GM12878 (cell line): Measurements from ENCODE around the gene CRIM1. TPM values are rescaled to one million over a fixed set of nuclear protein-coding genes. Genes with fewer than 3 reads are reported as not detected.

Experiments used
- ATAC-seq: fragments of 200-7000 bp; cut with Tn5 transposase; 3 replicates; pipeline ENCODE4 v1.9.1; 2020; ENCODE audit warnings: mild to moderate bottlenecking, moderate library complexity
- BruUV-seq: library from RNA; stranded (reverse); fragments of 400-500 nt; replicated peaks from 2 replicates; lab custom pipeline; 2021; lab: Mats Ljungman, UMichigan
- CTCF ChIA-PET: fragments of 300-600 bp; sonication (Branson Sonifier 250); formaldehyde crosslinking; extraction: SDS; loops from one replicate; lab custom pipeline; 2021; ENCODE audit warnings: inconsistent platforms; lab: Yijun Ruan, JAX
- POLR2A ChIA-PET: fragments of 350-600 bp; formaldehyde crosslinking; extraction: SDS; loops from one replicate; lab custom pipeline; 2021; ENCODE audit warnings: inconsistent platforms; lab: Charles Lee
- RAD21 ChIA-PET: fragments of 300-600 bp; sonication (Branson Sonifier 250); formaldehyde crosslinking; loops from one replicate; lab custom pipeline; 2023; ENCODE audit warnings: antibody characterized with exemption; ENCODE audit not compliant: unreplicated experiment; lab: Charles Lee
- SMC1A ChIA-PET: fragments of 300-600 bp; sonication (Branson Sonifier 250); formaldehyde crosslinking; loops from one replicate; lab custom pipeline; 2023; ENCODE audit not compliant: unreplicated experiment, uncharacterized antibody; lab: Charles Lee
- DNase-seq: peaks from one replicate; pipeline ENCODE4 v3.0.0-alpha.2; 2011; ENCODE audit warnings: low read depth, low spot score
- FAIRE-seq: peaks from 3 replicates; lab custom pipeline; 2011; peaks lifted over from hg19 to GRCh38; lab: Jason Lieb, UNC
- H2AFZ ChIP-seq: 2 replicates; pipeline ENCODE4 v1.6.0; 2011; ENCODE audit warnings: low read depth, low read length, control low read depth; ENCODE audit not compliant: control insufficient read depth
- H3K27ac ChIP-seq: 2 replicates; pipeline ENCODE4 v1.5.1; 2011; ENCODE audit warnings: control low read depth; ENCODE audit not compliant: control insufficient read depth, insufficient read depth
- H3K27me3 ChIP-seq, 2 experiments: replicated peaks in 1 of 2; 2 replicates each; pipeline versions ENCODE4 v1.6.0 to v1.6.1; 2011; ENCODE audit warnings: low read length in 1 of 2; ENCODE audit not compliant: control insufficient read depth in 2 of 2, insufficient read depth in 2 of 2
- H3K36me3 ChIP-seq, 2 experiments: 2 replicates each; pipeline ENCODE4 v1.5.1; 2011; ENCODE audit warnings: low read length in 1 of 2; ENCODE audit not compliant: control insufficient read depth in 2 of 2, insufficient read depth in 2 of 2
- H3K4me1 ChIP-seq: 2 replicates; pipeline ENCODE4 v1.6.1; 2011; ENCODE audit warnings: mild to moderate bottlenecking, low read length, moderate library complexity, mixed read lengths; ENCODE audit not compliant: control insufficient read depth, insufficient read depth
- H3K4me2 ChIP-seq: 2 replicates; pipeline ENCODE4 v1.6.0; 2011; ENCODE audit warnings: control low read depth; ENCODE audit not compliant: control insufficient read depth, insufficient read depth
- H3K4me3 ChIP-seq: fragments of 200-600 bp; sonication (generic); 2 replicates; pipeline ENCODE4 v1.5.1; 2016
- H3K79me2 ChIP-seq: 2 replicates; pipeline ENCODE4 v1.6.0; 2011; ENCODE audit warnings: low read length; ENCODE audit not compliant: control insufficient read depth, insufficient read depth
- H3K9ac ChIP-seq: 2 replicates; pipeline ENCODE4 v1.8.0; 2011; ENCODE audit warnings: low read length, control low read depth, mixed read lengths; ENCODE audit not compliant: control insufficient read depth, insufficient read depth
- H3K9me3 ChIP-seq: replicated peaks from 3 replicates; pipeline ENCODE4 v1.5.1; 2011; ENCODE audit warnings: mild to moderate bottlenecking, low read length; ENCODE audit not compliant: control insufficient read depth, insufficient read depth
- H4K20me1 ChIP-seq: 2 replicates; pipeline ENCODE4 v1.6.0; 2011; ENCODE audit not compliant: control insufficient read depth, insufficient read depth
- ATF7 ChIP-seq: fragments of 450-650 bp; IDR thresholded peaks from 2 replicates; pipeline ENCODE4 v1.6.1; 2016; ENCODE audit warnings: low read depth, mild to moderate bottlenecking
- CBFB ChIP-seq: IDR thresholded peaks from 2 replicates; pipeline ENCODE4 v1.6.1; 2016; ENCODE audit warnings: antibody characterized with exemption, low read depth
- E2F8 ChIP-seq: fragments of 450-650 bp; IDR thresholded peaks from 2 replicates; pipeline ENCODE4 v1.6.1; 2018; ENCODE audit warnings: mild to moderate bottlenecking, low read depth, moderate library complexity; ENCODE audit not compliant: partially characterized antibody
- EZH2 ChIP-seq: IDR thresholded peaks from 2 replicates; pipeline ENCODE4 v1.6.1; 2012; ENCODE audit warnings: low read depth, mild to moderate bottlenecking, control low read depth, inconsistent platforms, low read length, borderline replicate concordance; ENCODE audit not compliant: control insufficient read depth
- MTA3 ChIP-seq: IDR thresholded peaks from 2 replicates; pipeline ENCODE4 v1.6.1; 2012; ENCODE audit warnings: low read length, inconsistent platforms, borderline replicate concordance
- NR2F1 ChIP-seq: fragments of 450-650 bp; conservative IDR thresholded peaks from 2 replicates; pipeline ENCODE4 v1.6.1; 2017; ENCODE audit warnings: mild to moderate bottlenecking
- PAX8 ChIP-seq: fragments of 450-650 bp; IDR thresholded peaks from 2 replicates; pipeline ENCODE4 v1.6.1; 2017; ENCODE audit warnings: mild to moderate bottlenecking, moderate library complexity
- POLR2A ChIP-seq: IDR thresholded peaks from 2 replicates; pipeline ENCODE4 v1.6.1; 2011; ENCODE audit warnings: low read depth, mild to moderate bottlenecking, low read length
- SIN3A ChIP-seq: IDR thresholded peaks from 2 replicates; pipeline ENCODE4 v1.6.1; 2012; ENCODE audit warnings: low read depth, low read length, improper control_type of control experiment
- SRF ChIP-seq, 2 experiments: IDR thresholded peaks; 2 replicates each; pipeline ENCODE4 v1.6.1; 2011; ENCODE audit warnings: low read depth in 2 of 2, low read length in 2 of 2, mild to moderate bottlenecking in 1 of 2, moderate library complexity in 1 of 2
- STAT1 ChIP-seq: fragments of 450-650 bp; conservative IDR thresholded peaks from 2 replicates; pipeline ENCODE4 v1.6.1; 2014; ENCODE audit warnings: antibody characterized with exemption, mild to moderate bottlenecking
- TAF1 ChIP-seq: IDR thresholded peaks from 2 replicates; pipeline ENCODE4 v1.6.1; 2011; ENCODE audit warnings: mild to moderate bottlenecking, low read depth, low read length, borderline replicate concordance
- ZBTB11 ChIP-seq: fragments of 450-650 bp; formaldehyde crosslinking; IDR thresholded peaks from 2 replicates; pipeline ENCODE4 v1.5.0; 2022; ENCODE audit warnings: mild to moderate bottlenecking, missing genetic modification characterization
- WGBS: methylation state at CpG from one replicate; pipeline ENCODE4 v1.1.6; 2016; ENCODE audit warnings: low lambda C conversion rate; ENCODE audit not compliant: insufficient replicate concordance, insufficient coverage; ENCODE audit errors: missing lambda C conversion rate; 5-methylcytosine and 5-hydroxymethylcytosine counted together
- in situ Hi-C: fragments of 300-500 bp; cut with MboI; formaldehyde crosslinking; loops from 9 replicates; pipeline ENCODE4 v1.14.3; 2018; ENCODE audit warnings: mixed read lengths
- intact Hi-C: fragments of 100-400 bp; cut with micrococcal nuclease; formaldehyde crosslinking; loops from one replicate; pipeline ENCODE4 v1.14.2; 2022; ENCODE audit not compliant: unreplicated experiment
- polyA plus RNA-seq, 11 experiments: library from polyadenylated mRNA; depleted of rRNA in 4 of 11; unstranded in 6 of 11; stranded (reverse) in 5 of 11; fragments of >200 nt; fragmentation: Nextera tagmentation in 4 of 11; fragmentation: Illumina TruSeq in 1 of 11; extraction: Ambion mirVana in 4 of 11; extraction: Trizol in 1 of 11; gene quantifications; 1 replicate in 1 of 11; 2 replicates in 10 of 11; pipeline versions ENCODE4 v1.2.1 to v1.2.3, GENCODE V29; 2011 to 2016; ENCODE audit warnings: inconsistent platforms in 2 of 11, missing spikeins in 2 of 11, low read depth in 1 of 11
- total RNA-seq, 4 experiments: library from RNA; depleted of rRNA in 3 of 4; stranded (reverse); fragments of >200 nt in 3 of 4; fragmentation: Illumina TruSeq in 1 of 4; extraction: Trizol in 1 of 4; gene quantifications; 2 replicates each; pipeline versions ENCODE4 v1.2.1 to v1.2.3, GENCODE V29; 2013 to 2021

The CRIM1 gene
- total and polyA plus RNA-seq, 10 of the 15 experiments (the other 5 are each of a cell fraction or from before 2014, with no cell fraction given): 0.42 to 7.4 (median 3.1) TPM

- BruUV-seq: no TSS peak
- no peak for DNase-seq
- H3K27me3 ChIP-seq: no peaks in the 10 kb centered on the region
- H3K36me3 ChIP-seq: no peaks in the 10 kb centered on the region
- no peak overlapping the region for H3K4me3 ChIP-seq
- H2AFZ ChIP-seq: no peak overlapping the region
- H3K9me3 ChIP-seq: no peaks in the 10 kb centered on the region
- no peak overlapping the region for H3K9ac ChIP-seq
- no peak overlapping the region for H3K4me2 ChIP-seq
- ChIA-PET SMC1A (interaction anchor here (0.5 to 1.1 kb wide), 2 partner anchors 9 to 439 kb away, joined by 3 read pairs; no protein-coding TSS in a partner anchor), CTCF (interaction anchor here (2.0 kb wide), 1 partner anchor 9 kb away, joined by 6 read pairs; no protein-coding TSS in a partner anchor), RAD21 (no interaction called here), POLR2A (no interaction called here)
- no peak for ATAC-seq
- WGBS: 32% methylated on average over 3 of the region's 3 CpGs
- no peak overlapping the region for H3K27ac ChIP-seq
- H4K20me1 ChIP-seq: no peaks in the 10 kb centered on the region
- TF ChIP-seq MTA3: no peak
- intact Hi-C loops: no loop called here
- in situ Hi-C loops: no loop called here
- no peaks in the 10 kb centered on the region for H3K79me2 ChIP-seq
- no peak for FAIRE-seq
- peaks cover 5% of the 10 kb centered on the region; the same call in 1 of the 2 replicates for H3K4me1 ChIP-seq
Measured at GRCh38 chr2:36536776-36537175, 181.2 kb downstream of the CRIM1 start.

GRCh38 chr2:36538335-36538734 is 182.8 kb downstream of the CRIM1 start:
- BruUV-seq: no TSS peak
- no peak for ATAC-seq
- no peak overlapping the region for H3K27ac ChIP-seq
- ChIA-PET RAD21 (interaction anchor here (0.9 kb wide), 1 partner anchor 31 kb away, joined by 3 read pairs; no protein-coding TSS in a partner anchor), POLR2A (no interaction called here), SMC1A (no interaction called here), CTCF (no interaction called here)
- intact Hi-C loops: no loop called here
- no peak for DNase-seq
- H3K9me3 ChIP-seq: no peaks in the 10 kb centered on the region
- no peaks in the 10 kb centered on the region for H4K20me1 ChIP-seq
- in situ Hi-C loops: no loop called here
- H3K27me3 ChIP-seq: no peaks in the 10 kb centered on the region
- no peak overlapping the region for H2AFZ ChIP-seq
- 34% methylated on average over 5 of the region's 5 CpGs for WGBS
- no peak overlapping the region for H3K4me2 ChIP-seq
- no peak overlapping the region for H3K9ac ChIP-seq
- H3K36me3 ChIP-seq: no peaks in the 10 kb centered on the region
- no peaks in the 10 kb centered on the region for H3K79me2 ChIP-seq
- FAIRE-seq: no peak
- H3K4me1 ChIP-seq: peaks cover 5% of the 10 kb centered on the region; the same call in 1 of the 2 replicates
- no peak overlapping the region for H3K4me3 ChIP-seq
- TF ChIP-seq SRF (IDR thresholded peaks at IDR 0.05; ENCODE audit: low read depth in 2 of 2, low read length in 2 of 2) (no peak), ZBTB11 (CRISPR knock-in tag) (no peak), CBFB (no peak), E2F8 (no peak), POLR2A (no peak), NR2F1 (no peak), ATF7 (no peak), SIN3A (no peak), PAX8 (no peak), STAT1 (no peak), EZH2 (no peak), TAF1 (no peak)
